Fibroblast of villous mesenchyme (primary cell): ENCODE results near the gene EEF1AKMT1. TPM values are rescaled to one million over a fixed set of nuclear protein-coding genes. Genes with fewer than 3 reads are reported as not detected.

Experiments used
- DNase-seq: peaks from one replicate; pipeline ENCODE4 v3.0.0-alpha.2; 2010; ENCODE audit warnings: low read depth
- H3K4me3 ChIP-seq: 2 replicates; pipeline ENCODE4 v1.5.1; 2011; ENCODE audit warnings: low read depth, mild to moderate bottlenecking, low read length
- CTCF ChIP-seq: IDR thresholded peaks from 2 replicates; pipeline ENCODE4 v1.5.1; 2012; ENCODE audit warnings: low read depth, mild to moderate bottlenecking, low read length; ENCODE audit not compliant: insufficient read depth
- total RNA-seq: library from RNA; depleted of rRNA; stranded (reverse); fragments of >200 nt; gene quantifications from 2 replicates; pipeline ENCODE4 v1.2.3, GENCODE V29; 2012

The EEF1AKMT1 gene
- total RNA-seq, 1 donor = 16.4 TPM

GRCh38 chr13:20779405-20779804 lies 5.6 kb upstream of the EEF1AKMT1 start:
- DNase-seq = no peak
- TF ChIP-seq CTCF = no peak
- H3K4me3 ChIP-seq = no peak overlapping the region

DNA sequence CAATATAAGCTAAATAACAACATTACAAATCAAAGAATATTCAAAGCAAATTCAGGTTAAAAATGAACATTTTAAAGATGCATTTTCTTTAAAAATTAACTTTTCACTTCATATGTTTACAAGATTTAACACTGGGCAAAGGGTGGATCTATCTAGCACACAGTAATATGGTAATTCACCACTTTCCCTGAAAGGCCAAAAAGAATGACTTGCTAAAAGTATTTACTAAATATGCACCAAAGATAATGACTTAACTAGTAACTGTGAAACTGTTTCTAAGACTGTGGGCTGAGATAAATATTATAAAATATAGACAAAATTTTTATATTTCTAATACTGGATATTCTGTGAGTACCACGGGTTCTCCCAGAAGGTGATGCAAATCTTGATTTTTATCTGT lies 4.5 kb upstream of the EEF1AKMT1 start:
- no peak for DNase-seq
- H3K4me3 ChIP-seq = no peak overlapping the region
- TF ChIP-seq CTCF = no peak

GRCh38 chr13:20776751-20777150 lies 3.0 kb upstream of the EEF1AKMT1 start:
- DNase-seq = no peak

DNA sequence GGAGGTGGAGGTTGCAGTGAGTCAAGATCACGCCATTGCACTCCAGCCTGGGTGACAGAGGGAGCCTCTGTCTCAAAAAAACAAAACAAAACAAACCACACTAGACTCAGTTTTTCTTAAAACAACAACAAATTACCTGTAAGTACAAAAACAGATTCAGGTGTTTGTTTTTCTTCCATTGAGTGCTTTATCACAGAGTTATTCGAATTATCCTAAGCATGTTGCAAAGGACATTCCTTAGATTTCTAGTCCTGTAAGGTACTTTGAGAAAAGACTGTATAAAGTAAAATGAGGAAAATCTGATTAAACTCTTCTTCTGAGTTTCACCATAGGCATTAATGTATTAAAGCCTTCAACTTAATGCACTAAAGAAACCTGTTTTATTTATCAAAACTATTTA lies 2.2 kb upstream of the EEF1AKMT1 start:
- H3K4me3 ChIP-seq = no peak overlapping the region
- no peak for DNase-seq
- TF ChIP-seq CTCF = no peak

More at GRCh38 chr13:20776751-20777150, 3.0 kb upstream of the EEF1AKMT1 start:
- no peak for TF ChIP-seq CTCF
- H3K4me3 ChIP-seq = no peak overlapping the region

- no peak for DNase-seq
- no peak for TF ChIP-seq CTCF
- H3K4me3 ChIP-seq = no peak overlapping the region
Measured at GRCh38 chr13:20774746-20775145, 985 bp upstream of the EEF1AKMT1 start.

GRCh38 chr13:20772401-20773131 lies 1.2 kb downstream of the EEF1AKMT1 start:
- H3K4me3 ChIP-seq = peak overlapping the region; percentile 75
- TF ChIP-seq CTCF = no peak
- peak; percentile 64 for DNase-seq

GRCh38 chr13:20769834-20770233 lies 3.9 kb downstream of the EEF1AKMT1 start:
- DNase-seq = no peak
- no peak overlapping the region for H3K4me3 ChIP-seq
- TF ChIP-seq CTCF = no peak
